ENCODE results near the gene NCAPD3. TPM values are rescaled to one million over a fixed set of nuclear protein-coding genes. Genes with fewer than 3 reads are reported as not detected.

The NCAPD3 gene
- total and polyA plus RNA-seq, 12 donors = 6.0 to 25.6 (median 16.7) TPM

DNA sequence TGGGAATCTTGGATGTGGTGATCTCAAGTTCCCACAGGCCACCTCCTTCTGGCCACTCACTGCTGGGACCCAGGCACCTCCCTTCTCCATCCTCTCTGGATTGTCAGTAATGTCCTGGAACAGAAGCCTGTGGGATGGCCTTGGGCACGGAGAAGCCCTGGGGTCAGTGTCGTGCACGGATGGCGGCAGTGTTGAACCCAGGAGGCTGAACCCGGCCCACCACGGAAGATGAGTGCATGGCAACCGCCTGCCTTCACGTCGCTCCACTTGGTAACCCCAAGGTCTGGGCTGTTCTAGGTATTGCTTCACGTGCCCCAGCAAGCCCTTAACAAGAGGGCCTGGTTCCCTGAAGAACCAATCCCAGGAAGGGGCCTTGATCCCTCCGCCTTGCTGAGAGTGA lies 22.3 kb upstream of the NCAPD3 start:
- Histone ChIP-seq H3K27ac (no peak overlapping the region), H3K36me3 (replicated peaks in 1 of 2) (peaks cover 0 to 96% of the 10 kb centered on the region in 2 donors), H3K9me3 (replicated peaks in 1 of 3) (no peaks in the 10 kb centered on the region), H3K4me1 (replicated peaks in 1 of 2) (no peaks in the 10 kb centered on the region), H3K27me3 (no peaks in the 10 kb centered on the region), H3K4me3 (no peak overlapping the region)
- intact Hi-C loops (cut with DNase I) = no loop called here
- WGBS, 4 donors = 82 to 89% (median 85%) methylated on average over 11 of the region's 11 CpGs
- no peak for DNase-seq
- no peak for TF ChIP-seq POLR2A (IDR thresholded peaks at IDR 0.05)
- TF ChIP-seq, protein P1, sequence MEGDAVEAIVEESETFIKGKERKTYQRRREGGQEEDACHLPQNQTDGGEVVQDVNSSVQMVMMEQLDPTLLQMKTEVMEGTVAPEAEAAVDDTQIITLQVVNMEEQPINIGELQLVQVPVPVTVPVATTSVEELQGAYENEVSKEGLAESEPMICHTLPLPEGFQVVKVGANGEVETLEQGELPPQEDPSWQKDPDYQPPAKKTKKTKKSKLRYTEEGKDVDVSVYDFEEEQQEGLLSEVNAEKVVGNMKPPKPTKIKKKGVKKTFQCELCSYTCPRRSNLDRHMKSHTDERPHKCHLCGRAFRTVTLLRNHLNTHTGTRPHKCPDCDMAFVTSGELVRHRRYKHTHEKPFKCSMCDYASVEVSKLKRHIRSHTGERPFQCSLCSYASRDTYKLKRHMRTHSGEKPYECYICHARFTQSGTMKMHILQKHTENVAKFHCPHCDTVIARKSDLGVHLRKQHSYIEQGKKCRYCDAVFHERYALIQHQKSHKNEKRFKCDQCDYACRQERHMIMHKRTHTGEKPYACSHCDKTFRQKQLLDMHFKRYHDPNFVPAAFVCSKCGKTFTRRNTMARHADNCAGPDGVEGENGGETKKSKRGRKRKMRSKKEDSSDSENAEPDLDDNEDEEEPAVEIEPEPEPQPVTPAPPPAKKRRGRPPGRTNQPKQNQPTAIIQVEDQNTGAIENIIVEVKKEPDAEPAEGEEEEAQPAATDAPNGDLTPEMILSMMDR (IDR thresholded peaks at IDR 0.05) = no peak

GRCh38 chr11:134245434-134245833 lies 21.7 kb upstream of the NCAPD3 start:
- Histone ChIP-seq H3K27me3 (no peaks in the 10 kb centered on the region), H3K36me3 (replicated peaks in 1 of 2) (peaks cover 0 to 94% of the 10 kb centered on the region in 2 donors), H3K4me1 (replicated peaks in 1 of 2) (no peaks in the 10 kb centered on the region), H3K4me3 (no peak overlapping the region), H3K27ac (no peak overlapping the region), H3K9me3 (replicated peaks in 1 of 3) (no peaks in the 10 kb centered on the region)
- DNase-seq = no peak
- WGBS, 4 donors = 87 to 95% (median 92%) methylated on average over 6 to 14 of the region's 14 CpGs
- TF ChIP-seq POLR2A (IDR thresholded peaks at IDR 0.05) = no peak
- TF ChIP-seq, protein P1 (IDR thresholded peaks at IDR 0.05) = no peak
- intact Hi-C loops (cut with DNase I) = no loop called here

- intact Hi-C loops (cut with DNase I) = no loop called here
- Histone ChIP-seq H3K9me3 (replicated peaks in 1 of 3) (no peaks in the 10 kb centered on the region), H3K4me1 (replicated peaks in 1 of 2) (no peaks in the 10 kb centered on the region), H3K4me3 (no peak overlapping the region), H3K27ac (no peak overlapping the region), H3K36me3 (replicated peaks in 1 of 2) (peaks cover 0 to 94% of the 10 kb centered on the region in 2 donors), H3K27me3 (no peaks in the 10 kb centered on the region)
- 52 to 66% (median 62%) methylated on average over 7 of the region's 7 CpGs for WGBS, 4 donors
- TF ChIP-seq, protein P1 (IDR thresholded peaks at IDR 0.05) = peak; percentile 9 to 51 (median 42)
- no peak for TF ChIP-seq POLR2A (IDR thresholded peaks at IDR 0.05)
- no peak for DNase-seq
These were observed 20.8 kb upstream of the NCAPD3 start for GRCh38 chr11:134244593-134244992.

DNA sequence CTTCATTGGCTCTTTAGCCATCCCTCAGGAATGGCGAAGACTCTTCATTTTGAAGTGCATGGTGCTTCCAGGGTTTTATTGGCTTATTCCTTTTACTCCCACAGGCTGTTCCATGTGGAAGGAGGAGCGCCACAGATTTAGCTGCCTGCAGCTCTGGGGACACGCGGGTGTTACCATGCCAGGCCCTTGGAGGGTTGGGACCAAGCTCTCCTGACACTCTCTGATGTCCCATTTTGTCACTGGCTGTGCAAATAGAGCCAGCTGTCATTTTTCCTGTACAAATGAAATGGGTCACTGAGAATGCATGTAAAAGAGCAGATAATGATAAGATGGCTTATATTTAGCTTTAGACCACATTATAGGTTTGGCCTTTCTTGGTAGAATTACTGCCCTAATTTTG lies 20.1 kb upstream of the NCAPD3 start:
- 94 to 98% (median 95%) methylated on average over 4 of the region's 4 CpGs for WGBS, 4 donors
- H3K27ac ChIP-seq = no peak overlapping the region
- no peak for TF ChIP-seq POLR2A (IDR thresholded peaks at IDR 0.05)
- TF ChIP-seq, protein P1 (IDR thresholded peaks at IDR 0.05) = no peak
- intact Hi-C loops (cut with DNase I) = no loop called here
- no peaks in the 10 kb centered on the region for H3K9me3 ChIP-seq (replicated peaks in 1 of 3)
- no peak overlapping the region for H3K4me3 ChIP-seq
- peaks cover 0 to 96% of the 10 kb centered on the region in 2 donors for H3K36me3 ChIP-seq (replicated peaks in 1 of 2)
- H3K4me1 ChIP-seq (replicated peaks in 1 of 2) = no peaks in the 10 kb centered on the region
- no peaks in the 10 kb centered on the region for H3K27me3 ChIP-seq
- no peak for DNase-seq

Data from adrenal gland (tissue), 12 donors.